Psoas muscle (tissue), 8 donors: Measurements from ENCODE around the gene CYP3A4. TPM values are rescaled to one million over a fixed set of nuclear protein-coding genes. Genes with fewer than 3 reads are reported as not detected.
"Not testable (repeated sequence)": the region's sequence is repeated elsewhere in the genome, so short reads cannot be mapped to it uniquely, and the experiment has no call there.

ENCODE experiments used
- ATAC-seq, 4 donors: fragments of 200-7000 bp; cut with Tn5 transposase; one replicate each; pipeline ENCODE4 v1.9.1; 2020; ENCODE audit warnings: moderate library complexity in 3 of 4, mild to moderate bottlenecking in 2 of 4
- DNase-seq, 2 donors: peaks; one replicate each; pipeline ENCODE4 v3.0.0-alpha.2; 2020
- H3K27ac ChIP-seq: fragments of 200-600 bp; one replicate; pipeline ENCODE4 v1.8.0; 2022
- H3K27me3 ChIP-seq, 3 donors: fragments of 200-600 bp in 1 of 3; one replicate each; pipeline versions ENCODE4 v1.6.1 to v1.8.0; 2013 to 2022; ENCODE audit warnings: low read length in 2 of 3, mild to moderate bottlenecking in 2 of 3, moderate library complexity in 1 of 3; ENCODE audit not compliant: insufficient read depth in 3 of 3
- H3K36me3 ChIP-seq, 2 donors: fragments of 200-600 bp in 1 of 2; one replicate each; pipeline versions ENCODE4 v1.6.1 to v1.8.0; 2013 to 2022; ENCODE audit warnings: low read depth in 1 of 2, mild to moderate bottlenecking in 1 of 2, moderate library complexity in 1 of 2; ENCODE audit not compliant: insufficient read depth in 1 of 2
- H3K4me1 ChIP-seq: fragments of 200-600 bp; one replicate; pipeline ENCODE4 v1.8.0; 2022
- H3K4me3 ChIP-seq: fragments of 200-600 bp; one replicate; pipeline ENCODE4 v1.8.0; 2022; ENCODE audit warnings: mild to moderate bottlenecking
- H3K9me3 ChIP-seq: fragments of 200-600 bp; one replicate; pipeline ENCODE4 v1.8.0; 2022
- WGBS, 3 donors: extraction: QIAGEN DNeasy Blood & Tissue Kit; methylation state at CpG; one replicate each; pipeline versions ENCODE4 v1.1.6 to v1.1.7; 2013; 5-methylcytosine and 5-hydroxymethylcytosine counted together
- intact Hi-C, 2 donors: fragments of 100-400 bp; cut with DNase I; formaldehyde crosslinking; loops; one replicate each; pipeline versions ENCODE4 v1.11.0 to v1.14.2; 2022
- polyA plus RNA-seq, 3 donors: library from polyadenylated mRNA; stranded (reverse); fragments of 200-250 nt; gene quantifications; one replicate each; pipeline ENCODE4 v1.2.3, GENCODE V29; 2013
- total RNA-seq, 4 donors: library from RNA; stranded (reverse); fragmentation: NEBNext Ultra II Directional in 2 of 4; extraction: Animal tissue kit (Norgen Biotek cat#: 25700) in 2 of 4; gene quantifications; one replicate each; pipeline versions ENCODE4 v1.2.1 to v1.2.4, GENCODE V29; 2021 to 2023
- TF ChIP-seq, protein P1 (sequence below): fragments of 200-600 bp; IDR thresholded peaks from one replicate; pipeline ENCODE4 v1.8.0; 2022; ENCODE audit warnings: antibody characterized with exemption
- donor health status: healthy with polysubstance abuse.
- donor health status: DM: no; HTN: no; CAD: no; lungs with moderate emphysema.
- donor health status: Bipolar disorder and iron deficiency.
- donor health status: healthy.
- donor health status: DM: yes; HTN: yes; CAD: no.
- donor health status: DM: no; HTN: no; CAD: no.
- donor health status: DM: no; HTN: no; CAD: no.
- donor health status: DM: yes; HTN: yes; CAD: no.

The CYP3A4 gene
- total and polyA plus RNA-seq, 7 donors: 0.08 to 4.2 (median 0.30) TPM; not detected in 1

DNA sequence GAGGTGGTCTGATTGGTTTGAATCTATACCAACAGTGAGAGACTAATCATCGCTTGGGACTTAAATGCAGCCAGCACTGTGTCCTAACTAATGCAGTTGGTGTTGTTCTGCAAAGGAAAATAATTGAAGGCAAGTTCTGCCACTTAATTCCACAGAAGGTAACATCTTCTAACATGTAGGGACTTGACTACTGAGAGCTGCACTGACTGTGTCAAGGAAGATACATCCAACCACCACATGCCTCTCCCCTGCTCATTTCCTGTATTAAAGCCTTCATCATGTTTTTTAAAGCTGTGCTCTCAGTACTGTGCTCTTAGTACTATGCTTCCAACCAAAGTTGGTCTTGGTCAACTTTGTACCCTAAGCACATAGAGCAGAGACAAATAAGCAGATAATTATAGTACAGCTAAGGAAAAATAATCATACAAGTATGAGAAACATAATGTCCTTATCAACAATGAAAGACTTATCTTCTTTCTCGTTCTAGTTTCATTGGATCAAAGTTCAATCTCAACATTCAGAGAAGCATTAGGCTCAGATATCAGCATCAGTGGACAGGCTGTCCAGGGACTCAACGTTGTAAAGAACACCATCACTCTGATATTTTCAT lies 2.8 kb upstream of the CYP3A4 start:
- peaks cover 0 to 4% (median 0%) of the 10 kb centered on the region in 3 donors for H3K27me3 ChIP-seq
- ATAC-seq (peak in 1 of 4 donors; percentile 18), DNase-seq (no peak)
- peaks cover 22% of the 10 kb centered on the region for H3K4me1 ChIP-seq
- H3K9me3 ChIP-seq: no peaks in the 10 kb centered on the region
- no peak overlapping the region for H3K27ac ChIP-seq
- WGBS, 3 donors: 52 to 70% (median 62%) methylated on average over 3 of the region's 3 CpGs
- intact Hi-C loops: no loop called here
- no peaks in the 10 kb centered on the region for H3K36me3 ChIP-seq
- TF ChIP-seq, protein P1, sequence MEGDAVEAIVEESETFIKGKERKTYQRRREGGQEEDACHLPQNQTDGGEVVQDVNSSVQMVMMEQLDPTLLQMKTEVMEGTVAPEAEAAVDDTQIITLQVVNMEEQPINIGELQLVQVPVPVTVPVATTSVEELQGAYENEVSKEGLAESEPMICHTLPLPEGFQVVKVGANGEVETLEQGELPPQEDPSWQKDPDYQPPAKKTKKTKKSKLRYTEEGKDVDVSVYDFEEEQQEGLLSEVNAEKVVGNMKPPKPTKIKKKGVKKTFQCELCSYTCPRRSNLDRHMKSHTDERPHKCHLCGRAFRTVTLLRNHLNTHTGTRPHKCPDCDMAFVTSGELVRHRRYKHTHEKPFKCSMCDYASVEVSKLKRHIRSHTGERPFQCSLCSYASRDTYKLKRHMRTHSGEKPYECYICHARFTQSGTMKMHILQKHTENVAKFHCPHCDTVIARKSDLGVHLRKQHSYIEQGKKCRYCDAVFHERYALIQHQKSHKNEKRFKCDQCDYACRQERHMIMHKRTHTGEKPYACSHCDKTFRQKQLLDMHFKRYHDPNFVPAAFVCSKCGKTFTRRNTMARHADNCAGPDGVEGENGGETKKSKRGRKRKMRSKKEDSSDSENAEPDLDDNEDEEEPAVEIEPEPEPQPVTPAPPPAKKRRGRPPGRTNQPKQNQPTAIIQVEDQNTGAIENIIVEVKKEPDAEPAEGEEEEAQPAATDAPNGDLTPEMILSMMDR: no peak
- H3K4me3 ChIP-seq: no peak overlapping the region

DNA sequence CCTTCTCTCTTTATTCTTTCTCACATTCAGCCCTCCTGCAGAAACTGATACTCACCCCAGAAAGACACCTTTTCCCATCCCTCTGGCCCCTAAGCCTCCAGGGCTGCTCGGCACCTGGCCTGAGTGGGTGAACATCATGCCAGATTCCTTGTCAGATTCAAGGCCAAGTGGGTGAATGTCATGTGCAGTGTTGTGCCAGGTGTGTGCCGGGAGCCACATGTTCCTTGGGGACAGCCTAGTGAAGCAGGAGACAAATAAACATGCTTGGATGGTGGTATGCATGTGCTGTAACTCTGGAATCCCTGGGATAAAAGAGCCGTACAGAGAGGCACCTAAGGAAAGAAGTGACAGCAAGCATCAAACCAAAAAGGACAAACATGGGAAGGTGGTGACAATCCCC lies 1.7 kb upstream of the CYP3A4 start:
- H3K36me3 ChIP-seq, intact Hi-C loops, H3K4me3 ChIP-seq, H3K27me3 ChIP-seq, ATAC-seq, DNase-seq, H3K27ac ChIP-seq, H3K9me3 ChIP-seq: not testable (repeated sequence)
- 28 to 42% (median 30%) methylated on average over 3 of the region's 3 CpGs for WGBS, 3 donors
- H3K4me1 ChIP-seq: peaks cover 22% of the 10 kb centered on the region

DNA sequence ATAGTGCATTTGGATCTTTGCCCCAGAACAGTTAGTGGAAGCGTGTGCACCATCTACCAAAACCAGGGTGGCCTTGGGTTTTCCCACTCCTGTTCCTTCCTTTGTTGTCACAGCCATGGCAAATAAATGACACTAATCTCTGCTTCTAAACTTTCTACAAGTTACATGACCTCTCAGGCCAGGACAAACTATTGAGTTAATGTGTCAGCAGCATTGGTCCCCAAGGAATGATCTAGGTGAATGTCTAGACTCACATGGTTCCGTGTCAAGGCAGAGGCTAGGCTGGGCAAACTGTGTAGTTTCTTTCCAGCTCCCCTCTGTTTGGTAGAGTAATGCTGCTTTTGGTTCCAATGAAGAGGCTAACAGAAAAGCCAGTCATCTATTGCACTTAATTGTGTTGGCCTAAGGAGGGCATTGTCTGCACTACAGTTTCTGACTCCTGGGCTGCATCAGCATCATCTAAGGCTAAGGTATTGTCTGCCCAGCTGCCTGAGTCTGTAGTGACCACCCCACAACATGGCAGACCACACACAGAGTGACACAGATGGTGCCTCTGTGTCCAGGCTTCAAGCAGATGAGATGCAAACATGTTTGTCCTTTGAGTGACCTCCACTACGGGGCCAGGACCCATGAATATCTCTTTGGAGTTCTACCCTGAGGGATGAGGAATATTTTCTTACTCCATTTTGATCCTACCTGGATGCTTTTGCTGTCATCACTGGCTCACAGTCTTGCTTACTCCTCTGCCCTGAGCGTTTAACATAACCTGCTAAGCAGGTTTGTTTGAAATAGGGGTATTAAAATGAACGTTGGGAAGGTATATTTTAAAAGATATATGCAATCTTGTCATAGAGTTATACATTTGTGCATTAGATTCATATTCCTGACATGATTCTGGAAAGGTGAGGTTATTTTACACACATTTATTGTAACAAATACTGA lies 1.7 kb downstream of the CYP3A4 start:
- TF ChIP-seq, protein P1: no peak
- Histone ChIP-seq H3K27ac (no peak overlapping the region), H3K36me3 (no peaks in the 10 kb centered on the region), H3K4me3 (no peak overlapping the region), H3K4me1 (peaks cover 5% of the 10 kb centered on the region), H3K9me3 (no peaks in the 10 kb centered on the region), H3K27me3 (peaks cover 0 to 4% (median 0%) of the 10 kb centered on the region in 3 donors)
- WGBS, 3 donors: 69 to 73% (median 70%) methylated on average over 5 of the region's 5 CpGs
- intact Hi-C loops: no loop called here
- DNase-seq: no peak
- no peak for ATAC-seq

DNA sequence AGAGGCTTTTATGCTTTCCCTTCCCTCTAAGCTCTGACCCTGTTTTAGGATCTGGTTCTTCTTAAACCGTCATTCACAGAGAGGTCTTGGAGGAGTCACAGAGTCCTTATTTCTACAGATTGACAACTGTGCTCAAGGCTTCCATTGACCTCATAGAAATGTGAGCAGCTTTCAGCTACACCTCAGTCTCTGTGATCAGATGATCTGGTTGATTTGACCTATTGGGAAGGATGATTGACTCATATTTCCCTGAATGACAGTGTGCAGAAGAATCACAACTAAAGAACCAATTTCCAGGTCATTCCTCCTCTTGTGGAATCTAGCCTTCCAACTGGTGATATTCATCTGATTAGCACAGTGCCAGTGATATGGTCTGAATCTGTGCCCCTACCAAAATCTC lies 3.4 kb downstream of the CYP3A4 start:
- H3K27ac ChIP-seq: no peak overlapping the region
- H3K27me3 ChIP-seq: peaks cover 0 to 2% (median 0%) of the 10 kb centered on the region in 3 donors
- H3K4me3 ChIP-seq: no peak overlapping the region
- intact Hi-C loops: no loop called here
- ATAC-seq (no peak), DNase-seq (no peak)
- no peaks in the 10 kb centered on the region for H3K36me3 ChIP-seq
- H3K9me3 ChIP-seq: no peaks in the 10 kb centered on the region
- WGBS, 3 donors: 78 to 90% (median 86%) methylated on average over 1 of the region's 1 CpG
- TF ChIP-seq, protein P1: no peak
- peaks cover under 1% of the 10 kb centered on the region for H3K4me1 ChIP-seq

DNA sequence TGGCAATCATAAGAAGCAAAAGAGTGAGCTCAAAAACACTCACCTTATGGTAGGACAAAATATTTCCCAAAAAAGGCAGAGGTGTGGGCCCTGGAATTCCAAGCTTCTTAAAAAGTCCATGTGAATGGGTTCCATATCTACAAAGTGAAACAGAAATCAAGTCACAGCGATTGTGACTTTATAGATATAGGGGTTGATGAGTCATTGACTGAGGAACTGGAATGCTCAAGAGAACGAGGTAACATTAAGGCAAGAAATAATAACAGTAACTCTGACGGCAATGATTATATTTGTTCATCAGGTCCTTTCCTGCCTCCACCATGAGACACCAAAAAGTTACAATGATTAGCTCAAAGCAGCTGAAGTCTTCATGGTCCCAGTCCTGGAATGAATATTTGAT lies 4.0 kb downstream of the CYP3A4 start:
- intact Hi-C loops: no loop called here
- Histone ChIP-seq H3K27ac (no peak overlapping the region), H3K27me3 (peaks cover 0 to 2% (median 0%) of the 10 kb centered on the region in 3 donors), H3K9me3 (no peaks in the 10 kb centered on the region), H3K4me1 (no peaks in the 10 kb centered on the region), H3K4me3 (no peak overlapping the region), H3K36me3 (no peaks in the 10 kb centered on the region)
- TF ChIP-seq, protein P1: no peak
- WGBS, 3 donors: 79 to 87% (median 85%) methylated on average over 3 of the region's 3 CpGs
- ATAC-seq (no peak), DNase-seq (no peak)
